HEK293 (cell line): ENCODE data around the gene AQP9.

ENCODE experiments used
- CTCF ChIP-seq: fragments of 450-650 bp; formaldehyde crosslinking; IDR thresholded peaks from 2 replicates; pipeline ENCODE4 v1.5.1; 2016; ENCODE audit warnings: missing biosample characterization, missing genetic modification characterization
- ZNF292 ChIP-seq: fragments of 450-650 bp; formaldehyde crosslinking; IDR thresholded peaks from 2 replicates; pipeline ENCODE4 v1.5.1; 2016; ENCODE audit warnings: low read depth, missing biosample characterization, missing genetic modification characterization, borderline replicate concordance

GRCh38 chr15:58223432-58223831, 85.3 kb downstream of the AQP9 start:
- TF ChIP-seq ZNF292 = no peak
- no peak for TF ChIP-seq CTCF (tag by site-specific recombination)
